Measurements from ENCODE around the gene PELI3.

PELI3 gene

DNA sequence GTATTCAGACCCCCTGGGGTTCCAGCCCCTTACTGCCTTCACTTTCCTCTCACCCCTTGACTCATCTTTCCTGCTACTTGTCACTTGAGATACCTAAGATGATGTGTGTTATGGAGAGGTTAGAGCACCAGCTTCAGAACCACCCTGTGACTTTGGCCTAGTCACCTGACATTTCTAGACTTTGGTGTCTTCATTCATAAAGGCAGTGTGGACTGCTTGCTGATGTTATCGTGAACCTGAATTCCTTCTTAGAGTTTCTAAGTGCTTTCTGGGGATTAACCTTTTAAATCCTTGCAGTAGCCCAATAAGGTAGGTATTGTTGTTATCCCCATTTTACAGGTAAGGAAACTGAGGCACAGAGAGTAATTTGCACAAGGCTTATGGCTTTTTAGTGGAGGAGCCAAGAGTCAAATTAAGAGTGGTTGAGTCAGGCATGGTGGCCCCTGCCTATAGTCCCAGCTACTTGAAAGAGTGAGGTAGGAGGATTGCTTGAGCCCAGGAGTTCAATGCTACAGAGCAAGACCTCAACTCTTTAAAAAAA, 38.6 kb downstream of the PELI3 start:
- no peak for DNase-seq (ENCODE audit: low read depth)

DNA sequence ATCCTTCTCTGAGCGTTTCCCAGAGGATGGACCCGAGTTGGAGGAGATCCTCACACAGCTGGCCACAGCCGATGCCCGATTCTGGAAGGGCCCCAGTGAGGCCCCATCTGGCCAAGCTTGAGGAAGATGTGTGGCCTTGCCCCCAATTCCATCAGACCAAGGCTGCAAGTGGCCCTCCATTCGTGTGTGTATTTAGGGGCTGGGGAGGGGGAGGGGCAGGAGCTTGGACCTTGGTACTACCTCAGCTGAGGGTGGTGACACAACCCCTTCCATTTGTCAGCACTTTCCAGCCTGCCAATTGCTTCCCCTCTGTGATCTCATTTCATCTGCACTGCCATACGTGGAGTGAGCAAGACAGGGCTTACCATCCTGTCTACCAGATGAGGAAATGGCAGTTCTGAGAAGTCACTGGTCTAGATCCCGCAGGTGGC, 42.4 kb downstream of the PELI3 start:
- no peak for DNase-seq (ENCODE audit: low read depth)

DNA sequence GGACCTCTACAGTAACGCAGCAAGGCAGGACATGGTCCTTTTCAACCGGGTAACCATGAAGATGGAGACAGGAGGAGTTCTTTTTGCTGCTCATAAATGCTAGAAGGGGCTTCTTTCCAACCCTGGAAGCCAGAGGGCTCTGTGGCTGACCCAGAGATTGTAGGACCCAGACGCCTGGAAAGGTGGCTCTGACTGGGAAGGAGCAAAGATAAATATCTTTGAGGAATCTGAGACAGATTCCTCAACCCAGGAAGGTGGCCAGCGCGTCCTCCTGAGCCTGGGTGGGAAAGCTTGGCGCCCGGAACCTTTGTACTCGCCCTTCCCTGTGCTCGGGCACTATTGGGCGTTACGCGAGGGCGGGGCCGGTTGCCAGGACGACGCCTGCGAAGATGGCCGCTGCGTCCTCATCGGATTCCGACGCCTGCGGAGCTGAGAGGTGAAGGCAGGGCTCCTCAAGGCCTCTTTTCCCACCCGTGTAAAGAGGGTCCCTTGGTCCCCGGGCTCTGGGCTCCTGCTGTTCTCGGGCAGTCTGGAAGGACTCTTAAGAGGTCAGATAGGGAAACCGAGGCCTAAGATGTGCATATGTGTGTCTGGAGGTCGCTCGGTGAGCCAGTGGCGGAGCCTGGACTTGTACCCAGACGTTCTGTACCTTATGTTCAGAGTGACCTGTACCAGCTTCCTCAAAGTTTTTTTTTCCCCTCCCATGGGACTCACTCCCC, 43.7 kb downstream of the PELI3 start, which contains the start of gene BBS1:
Gene BBS1, plus strand, starts transcription at position 365 of the 719 bp plus-strand sequence. Its CDS starts 25 bp downstream, at position 390.
- peak; percentile 59 for DNase-seq (ENCODE audit: low read depth)

DNA sequence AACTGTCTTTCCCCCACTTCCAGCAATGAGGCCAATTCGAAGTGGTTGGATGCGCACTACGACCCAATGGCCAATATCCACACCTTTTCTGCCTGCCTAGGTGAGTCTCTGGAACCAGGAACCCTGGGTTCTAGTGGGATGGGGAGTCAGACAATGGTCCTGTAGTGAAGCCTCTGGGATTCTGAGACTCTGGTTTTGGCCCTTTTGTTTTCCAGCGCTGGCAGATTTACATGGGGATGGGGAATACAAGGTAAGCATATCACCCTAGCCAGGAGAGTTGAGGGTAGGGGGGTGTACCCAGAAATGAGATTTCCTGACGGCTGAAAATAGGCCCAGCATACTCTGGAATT, 44.3 kb downstream of the PELI3 start:
- no peak for DNase-seq (ENCODE audit: low read depth)

DNA sequence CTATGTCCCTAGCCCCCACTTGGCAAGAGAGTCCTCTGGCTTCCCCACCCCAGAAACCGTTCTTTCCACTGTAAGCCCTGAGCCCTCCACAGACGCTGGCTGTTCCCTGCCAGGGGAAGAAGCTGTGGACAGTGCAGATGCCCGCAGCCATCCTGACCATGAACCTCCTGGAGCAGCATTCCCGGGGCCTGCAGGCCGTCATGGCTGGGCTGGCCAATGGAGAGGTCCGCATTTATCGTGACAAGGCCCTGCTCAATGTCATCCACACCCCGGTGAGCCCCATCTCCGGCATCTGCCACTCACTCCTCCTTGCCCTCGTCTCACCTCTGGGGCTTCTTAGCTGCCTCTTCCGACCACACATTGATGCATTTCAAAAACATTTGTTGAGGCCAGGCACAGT, 56.9 kb downstream of the PELI3 start:
- DNase-seq (ENCODE audit: low read depth): no peak

DNA sequence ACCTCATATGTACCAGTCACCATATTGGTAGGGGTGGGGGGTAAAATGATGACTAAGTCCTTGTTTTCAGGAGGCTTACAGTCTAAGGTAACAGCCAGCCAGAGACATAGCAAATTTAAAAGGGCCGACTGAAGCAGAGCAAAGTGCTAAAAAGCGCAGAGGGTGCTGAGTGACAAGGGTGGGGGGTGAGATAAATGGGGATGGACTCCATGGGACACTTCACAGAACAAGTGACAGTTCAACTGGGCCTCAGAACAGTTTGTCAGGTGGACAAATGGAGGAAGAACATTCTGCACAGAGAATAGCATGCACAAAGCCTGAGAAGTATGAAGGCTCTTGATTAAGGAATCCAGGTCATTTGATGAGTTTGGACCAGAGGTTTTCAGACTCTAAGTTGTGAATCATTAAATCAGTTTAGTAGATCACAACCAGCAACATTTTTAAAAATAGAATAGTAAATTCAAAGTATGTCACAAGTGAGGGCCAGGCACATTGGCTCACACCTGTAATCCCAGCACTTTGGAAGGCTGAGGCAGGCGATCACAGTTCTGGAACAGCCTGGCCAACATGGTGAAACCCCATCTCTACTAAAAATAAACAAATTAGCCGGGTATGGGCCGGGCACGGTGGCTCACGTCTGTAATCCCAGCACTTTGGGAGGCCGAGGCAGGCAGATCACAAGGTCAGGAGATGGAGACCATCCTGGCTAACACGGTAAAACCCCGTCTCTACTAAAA, 57.8 kb downstream of the PELI3 start:
- DNase-seq (ENCODE audit: low read depth): no peak
